LNCAP (cell line): ENCODE data around the gene PHOSPHO2.

Experiments
- TF ChIP-seq, protein P1 (sequence below): fragments of 450-650 bp; IDR thresholded peaks from 2 replicates; pipeline ENCODE4 v1.5.1; 2017; ENCODE audit warnings: mild to moderate bottlenecking

The PHOSPHO2 gene

DNA sequence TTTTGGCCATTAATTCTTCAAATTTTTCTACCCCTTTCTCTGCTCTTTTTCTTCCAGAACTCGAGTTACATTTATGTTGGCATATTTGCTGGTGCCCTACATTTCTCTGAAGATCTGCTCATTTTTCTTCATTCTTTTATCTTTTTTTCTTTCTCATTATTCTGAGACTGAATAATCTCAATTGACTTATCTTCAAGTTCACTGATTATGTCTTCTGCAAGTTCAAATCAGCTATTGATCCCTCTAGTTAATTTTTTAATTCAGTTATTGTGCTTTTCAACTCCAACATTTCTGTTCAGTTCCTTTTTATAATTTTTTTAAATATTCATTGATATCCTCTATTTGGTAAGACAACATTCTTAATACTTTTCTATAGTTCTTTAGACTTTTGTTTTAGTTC, 3.3 kb upstream of the PHOSPHO2 start:
- TF ChIP-seq, protein P1, sequence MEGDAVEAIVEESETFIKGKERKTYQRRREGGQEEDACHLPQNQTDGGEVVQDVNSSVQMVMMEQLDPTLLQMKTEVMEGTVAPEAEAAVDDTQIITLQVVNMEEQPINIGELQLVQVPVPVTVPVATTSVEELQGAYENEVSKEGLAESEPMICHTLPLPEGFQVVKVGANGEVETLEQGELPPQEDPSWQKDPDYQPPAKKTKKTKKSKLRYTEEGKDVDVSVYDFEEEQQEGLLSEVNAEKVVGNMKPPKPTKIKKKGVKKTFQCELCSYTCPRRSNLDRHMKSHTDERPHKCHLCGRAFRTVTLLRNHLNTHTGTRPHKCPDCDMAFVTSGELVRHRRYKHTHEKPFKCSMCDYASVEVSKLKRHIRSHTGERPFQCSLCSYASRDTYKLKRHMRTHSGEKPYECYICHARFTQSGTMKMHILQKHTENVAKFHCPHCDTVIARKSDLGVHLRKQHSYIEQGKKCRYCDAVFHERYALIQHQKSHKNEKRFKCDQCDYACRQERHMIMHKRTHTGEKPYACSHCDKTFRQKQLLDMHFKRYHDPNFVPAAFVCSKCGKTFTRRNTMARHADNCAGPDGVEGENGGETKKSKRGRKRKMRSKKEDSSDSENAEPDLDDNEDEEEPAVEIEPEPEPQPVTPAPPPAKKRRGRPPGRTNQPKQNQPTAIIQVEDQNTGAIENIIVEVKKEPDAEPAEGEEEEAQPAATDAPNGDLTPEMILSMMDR = no peak

DNA sequence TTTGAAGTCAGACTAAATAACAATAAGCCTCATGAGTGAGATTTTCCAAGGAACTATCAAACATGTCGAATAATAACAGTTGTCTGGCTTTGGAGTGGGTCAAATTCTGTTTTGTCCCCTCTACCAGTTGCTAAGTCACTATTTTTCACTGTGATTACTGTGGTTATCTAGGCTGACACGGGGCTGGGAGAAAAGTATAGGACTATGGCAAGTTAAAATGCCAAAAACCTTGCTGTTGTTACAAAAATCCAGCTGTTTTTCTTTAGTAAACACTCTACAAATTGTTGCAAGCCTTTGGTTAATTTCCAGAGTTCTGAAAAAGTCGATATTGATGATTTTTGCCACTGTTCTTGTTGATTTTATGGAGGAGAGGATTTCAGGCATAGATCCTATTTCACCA, 1.6 kb upstream of the PHOSPHO2 start:
- TF ChIP-seq, protein P1 = no peak

DNA sequence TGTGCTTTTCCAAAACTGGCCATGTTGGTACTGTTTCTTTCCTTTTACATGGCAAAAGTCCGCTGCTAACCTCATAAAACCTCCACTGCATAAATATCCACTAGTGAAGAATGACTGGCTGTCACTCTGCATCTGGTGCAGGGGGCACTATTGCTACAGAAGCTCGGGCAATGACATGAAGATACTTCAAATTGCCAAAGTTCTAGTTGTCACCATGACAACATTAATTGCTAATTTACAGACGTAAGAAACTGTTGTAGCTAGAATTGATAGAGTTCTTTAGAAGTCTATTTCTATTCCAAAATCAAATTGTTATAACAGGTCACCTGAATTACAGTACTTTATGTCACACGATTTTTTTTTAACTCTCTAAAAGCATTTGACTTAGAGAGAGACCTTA, 909 bp upstream of the PHOSPHO2 start:
- TF ChIP-seq, protein P1 = 0 out of 2 replicates have a peak, but pooled peaks have one; percentile 11

DNA sequence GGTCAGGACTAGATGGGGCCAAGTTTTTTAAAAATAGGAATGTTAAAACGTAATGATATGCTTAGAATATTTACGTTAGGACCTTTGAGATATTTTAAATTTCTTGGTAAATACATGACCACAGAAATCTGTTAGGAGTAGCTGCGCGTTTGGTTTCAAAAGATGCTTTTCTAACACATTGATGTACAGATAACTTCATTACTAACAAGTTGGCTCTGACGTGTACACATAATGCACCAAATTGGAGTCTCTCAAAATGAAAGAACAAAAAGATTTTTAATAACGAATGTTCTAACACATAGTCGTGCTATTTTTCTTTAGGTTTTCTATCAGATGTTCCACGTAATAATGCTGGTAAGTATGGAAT, 608 bp downstream of the PHOSPHO2 start:
- TF ChIP-seq, protein P1 = no peak

DNA sequence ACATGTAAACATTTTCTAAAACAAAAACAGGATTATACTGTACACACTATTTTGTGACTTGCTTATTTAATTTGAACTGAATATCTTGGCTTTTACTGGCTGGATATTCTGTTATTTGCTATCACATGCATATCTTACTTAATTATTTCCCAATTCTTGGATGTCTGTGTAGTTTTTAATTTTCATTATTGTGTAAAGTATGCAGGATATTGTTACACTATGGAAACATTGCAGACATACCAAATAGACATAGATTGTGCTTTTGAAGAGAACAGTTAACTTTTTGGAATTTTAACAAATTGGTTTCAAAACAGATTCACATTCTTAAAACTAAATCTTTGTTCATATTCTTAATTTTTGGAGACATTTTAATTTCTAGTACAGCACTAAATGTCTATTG, 2.1 kb downstream of the PHOSPHO2 start:
- TF ChIP-seq, protein P1 = no peak

DNA sequence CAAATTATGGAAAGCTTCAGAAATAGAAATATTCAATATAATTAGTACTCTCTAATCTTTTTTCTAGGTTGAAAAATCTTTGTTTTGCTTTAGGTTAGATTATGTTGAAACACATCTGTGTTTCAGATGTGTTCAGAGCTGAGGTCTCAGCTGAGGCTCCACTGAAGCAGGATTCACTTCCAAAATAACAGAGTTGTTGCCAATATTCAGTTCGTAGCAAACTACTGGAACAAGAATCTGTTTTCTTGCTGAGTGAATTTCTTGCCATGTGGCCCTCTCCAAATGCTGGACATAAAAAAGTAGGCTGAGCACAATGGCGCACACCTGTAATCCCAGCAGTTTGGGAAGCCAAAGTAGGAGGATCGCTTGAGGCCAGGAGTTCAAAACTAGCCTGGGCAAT, 8.7 kb downstream of the PHOSPHO2 start:
- TF ChIP-seq, protein P1 = no peak

DNA sequence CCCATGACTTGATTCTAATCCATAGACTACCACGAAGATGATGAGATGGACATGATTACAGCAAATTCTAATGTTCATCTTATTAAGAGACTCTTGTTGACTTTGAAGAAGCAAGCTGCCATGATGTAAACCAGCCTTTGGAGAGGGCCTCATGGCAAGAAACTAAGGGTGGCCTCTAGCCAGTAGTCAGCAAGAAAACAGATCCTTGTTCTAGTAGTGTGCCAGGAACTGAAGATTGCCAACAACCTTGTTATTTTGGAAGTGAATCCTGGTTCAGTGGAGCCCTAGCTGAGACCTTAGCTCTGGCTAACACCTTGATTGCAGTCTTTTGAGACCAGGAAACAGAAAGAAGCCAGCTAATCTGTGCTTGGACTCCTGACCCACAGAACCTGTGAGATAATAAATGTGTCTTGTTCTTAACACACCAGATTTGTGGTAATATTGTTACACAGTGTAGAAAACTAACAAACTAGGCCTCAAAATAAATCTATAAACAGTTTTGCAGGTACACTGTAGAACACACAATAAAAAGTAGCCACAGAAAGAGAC, 10.0 kb downstream of the PHOSPHO2 start:
- TF ChIP-seq, protein P1 = no peak

DNA sequence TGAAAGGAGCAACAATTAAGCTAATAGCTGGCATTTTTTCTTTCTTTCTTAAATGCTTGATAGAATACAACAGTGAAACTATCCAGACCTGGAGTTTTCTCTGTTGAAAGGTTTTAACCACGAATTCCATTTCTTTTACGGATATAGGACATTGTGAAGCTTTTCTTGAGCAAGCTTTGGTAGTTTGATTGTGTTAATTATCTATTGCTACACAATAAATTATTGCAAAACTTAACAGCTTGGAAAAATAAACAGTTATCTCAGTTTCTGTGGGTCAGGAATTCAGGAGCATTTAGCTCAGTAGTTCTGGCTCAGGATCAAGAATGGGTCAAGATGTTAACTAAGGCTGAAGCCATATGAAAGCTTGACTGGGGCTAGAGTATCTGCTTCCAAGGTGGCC, 11.7 kb downstream of the PHOSPHO2 start:
- TF ChIP-seq, protein P1 = no peak
